ENCODE measurements around the gene RUNX3.

Gene RUNX3

GRCh38 chr1:24878045-24878444 is 52.0 kb downstream of the RUNX3 start:
- DNase-seq: no peak

GRCh38 chr1:24875991-24876506 is 54.0 kb downstream of the RUNX3 start:
- no peak for DNase-seq

DNA sequence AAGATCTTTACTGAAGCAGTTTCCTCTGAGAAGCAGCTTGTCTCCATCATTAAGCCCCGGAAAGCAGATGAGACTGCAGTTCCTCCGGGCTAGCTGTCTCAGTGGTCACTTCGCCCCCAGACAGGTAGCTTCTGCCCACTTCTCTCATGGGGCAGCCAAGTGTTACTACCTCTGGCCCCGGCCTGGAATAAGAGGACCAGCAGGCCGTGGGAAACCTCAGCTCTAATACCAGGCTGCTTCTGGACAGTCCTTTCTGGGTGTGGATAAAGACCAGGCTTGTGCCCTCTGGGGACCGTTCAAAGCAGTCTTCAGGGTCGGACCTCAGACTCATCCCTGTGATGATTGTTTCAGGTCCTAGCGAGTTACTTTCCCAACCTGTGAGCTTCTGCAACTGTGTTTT is 54.8 kb downstream of the RUNX3 start:
- DNase-seq: no peak

GRCh38 chr1:24874611-24875234 is 55.4 kb downstream of the RUNX3 start:
- no peak for DNase-seq

GRCh38 chr1:24874056-24874455 is 56.0 kb downstream of the RUNX3 start:
- no peak for DNase-seq

DNA sequence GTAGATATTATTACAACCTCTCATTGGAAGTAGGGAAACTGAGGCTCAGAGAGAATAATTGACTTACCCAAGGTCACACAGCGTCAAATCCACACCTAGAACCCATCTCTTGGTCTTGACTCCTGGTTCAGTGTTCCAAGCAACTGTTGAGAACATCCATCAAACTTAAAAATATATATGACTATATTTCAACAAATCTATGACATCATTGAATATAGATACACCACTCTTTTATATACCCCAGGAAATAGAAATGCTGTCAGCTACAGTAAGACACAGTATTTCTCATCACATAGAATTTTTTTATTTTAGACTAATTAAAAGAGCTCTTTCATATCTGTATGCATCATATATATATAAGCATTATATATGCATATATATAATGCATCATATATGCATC is 56.9 kb downstream of the RUNX3 start:
- DNase-seq: no peak

DNA sequence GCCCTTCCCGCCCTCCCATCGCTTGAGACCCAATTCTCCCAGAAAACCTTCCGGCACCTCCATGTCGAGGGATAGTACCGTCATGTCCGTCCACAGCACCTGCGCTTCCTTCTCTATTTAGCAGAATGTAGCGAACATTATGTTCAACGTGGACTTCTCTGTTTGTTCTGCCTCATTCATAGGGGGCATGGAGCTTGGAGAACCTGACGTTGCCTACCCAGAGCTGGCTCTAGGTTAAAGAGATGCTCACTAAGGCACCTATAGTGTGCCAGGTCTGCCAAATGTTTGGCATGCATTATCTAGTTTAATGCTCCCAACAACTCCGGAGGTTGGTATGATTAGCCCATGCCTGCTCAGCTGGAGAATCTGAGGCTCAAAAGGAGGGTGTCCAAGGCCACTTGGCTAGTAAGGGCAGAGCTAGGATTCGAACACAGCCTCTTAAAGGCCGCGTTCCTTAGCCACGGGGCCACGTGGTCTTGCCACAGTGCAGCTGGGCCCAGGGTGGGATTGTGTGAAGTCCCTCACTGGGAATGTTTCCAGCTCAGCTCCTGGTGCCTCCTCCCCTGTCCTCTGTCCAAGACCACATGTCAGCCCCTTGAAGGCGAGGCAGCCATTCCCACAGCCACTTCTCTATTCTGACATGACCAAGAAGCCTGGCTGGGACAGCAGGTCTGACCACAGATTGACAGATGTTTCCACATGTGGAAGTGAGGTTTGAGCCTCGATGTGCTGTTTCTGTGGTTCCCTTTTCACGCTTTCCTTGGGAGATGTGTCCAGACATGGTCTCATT is 57.8 kb downstream of the RUNX3 start:
- DNase-seq: no peak

- no peak for DNase-seq
Observed at GRCh38 chr1:24871306-24871901, 58.7 kb downstream of the RUNX3 start.

DNA sequence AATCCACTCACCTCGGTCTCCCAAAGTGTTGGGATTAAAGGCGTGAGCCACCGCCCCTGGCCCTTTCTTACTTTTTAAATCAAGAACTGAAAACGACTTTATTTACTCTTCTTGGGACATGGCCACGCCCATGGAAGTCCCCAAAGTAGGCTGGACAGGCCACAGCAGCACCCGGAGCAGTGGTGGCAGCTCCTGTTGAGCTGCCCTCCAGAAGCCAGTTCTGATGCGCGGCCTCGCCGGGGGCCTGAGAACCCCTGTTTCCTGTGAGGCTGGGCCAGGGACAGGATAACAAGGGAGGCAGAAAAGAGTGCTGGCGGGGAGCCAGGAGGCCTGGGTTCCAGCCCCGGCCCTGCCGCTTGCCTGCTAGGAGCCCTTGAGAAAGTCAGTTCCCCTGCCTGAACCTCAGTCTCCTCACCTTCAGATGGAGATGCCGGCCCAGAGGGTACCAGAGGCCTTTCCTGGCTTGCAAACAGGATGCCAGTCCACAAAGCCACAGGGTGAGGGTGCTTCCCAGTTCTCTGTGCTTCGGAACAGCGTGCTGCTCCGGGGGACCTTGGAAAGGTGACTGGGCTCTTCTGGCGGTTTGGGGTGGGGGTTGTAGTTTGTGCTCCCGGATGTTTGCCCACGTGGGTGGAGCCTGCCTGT is 59.4 kb downstream of the RUNX3 start:
- no peak for DNase-seq

DNA sequence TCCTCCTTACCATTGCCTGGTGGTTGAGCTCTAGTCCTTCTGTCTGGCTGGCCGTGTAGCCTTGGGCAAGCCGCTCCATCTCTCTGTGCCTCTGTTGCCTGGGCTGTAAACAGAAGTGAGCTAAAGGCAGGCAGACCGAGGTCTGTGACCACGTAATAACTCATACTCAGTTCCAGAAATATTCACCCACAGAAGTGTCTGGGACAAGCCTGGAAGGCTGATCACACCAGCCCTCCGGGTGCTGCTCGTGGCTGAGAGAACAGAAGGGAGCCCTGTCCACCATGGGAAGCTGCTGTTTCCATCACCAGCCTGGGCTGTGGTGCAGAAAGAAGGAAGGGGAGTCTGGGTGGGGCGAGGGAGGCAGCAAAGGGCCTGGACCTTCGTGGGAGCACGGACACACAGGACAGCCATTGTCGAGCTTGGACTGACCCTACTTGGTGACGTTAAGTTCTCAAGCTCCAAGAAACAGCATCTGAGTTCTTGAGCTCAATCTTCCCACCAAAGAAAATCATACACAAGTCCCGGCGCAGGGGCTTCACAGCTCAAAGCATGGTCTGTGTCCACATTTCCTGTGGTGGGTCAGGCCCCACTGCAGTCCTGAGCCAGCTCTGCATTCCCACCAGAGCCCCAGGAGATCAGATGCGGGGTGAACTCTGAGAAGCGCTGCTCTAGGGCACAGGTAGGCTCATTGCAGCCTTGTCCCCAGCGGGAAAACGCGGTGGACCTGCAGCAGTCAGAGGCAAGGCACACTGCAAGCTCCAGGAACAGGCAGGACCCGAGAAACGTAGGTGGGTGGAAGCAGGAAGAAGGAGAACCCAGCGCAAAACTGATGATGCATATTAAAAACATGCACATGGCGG is 61.8 kb downstream of the RUNX3 start:
- no peak for DNase-seq

GRCh38 chr1:24867084-24867870 is 62.8 kb downstream of the RUNX3 start:
- no peak for DNase-seq

- DNase-seq: no peak
Observed at GRCh38 chr1:24866211-24867083, 63.6 kb downstream of the RUNX3 start.

DNA sequence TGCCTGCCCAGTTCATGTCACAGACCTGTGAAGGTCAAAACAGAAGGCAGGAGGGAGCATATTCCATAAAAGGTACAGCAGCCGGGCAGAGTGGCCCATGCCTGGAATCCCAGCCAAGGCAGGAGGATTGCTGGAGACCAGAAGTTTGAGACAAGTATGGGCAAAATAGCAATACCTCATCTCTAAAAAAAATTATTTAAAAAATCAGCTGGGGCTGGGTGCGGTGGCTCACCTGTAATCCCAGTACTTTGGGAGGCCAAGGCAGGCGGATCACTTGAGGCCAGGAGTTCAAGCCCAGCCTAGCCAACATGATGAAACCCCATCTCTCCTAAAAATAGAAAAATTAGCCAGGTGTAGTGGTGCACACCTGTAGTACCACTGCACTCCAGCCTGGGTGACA is 64.5 kb downstream of the RUNX3 start:
- DNase-seq: no peak

DNA sequence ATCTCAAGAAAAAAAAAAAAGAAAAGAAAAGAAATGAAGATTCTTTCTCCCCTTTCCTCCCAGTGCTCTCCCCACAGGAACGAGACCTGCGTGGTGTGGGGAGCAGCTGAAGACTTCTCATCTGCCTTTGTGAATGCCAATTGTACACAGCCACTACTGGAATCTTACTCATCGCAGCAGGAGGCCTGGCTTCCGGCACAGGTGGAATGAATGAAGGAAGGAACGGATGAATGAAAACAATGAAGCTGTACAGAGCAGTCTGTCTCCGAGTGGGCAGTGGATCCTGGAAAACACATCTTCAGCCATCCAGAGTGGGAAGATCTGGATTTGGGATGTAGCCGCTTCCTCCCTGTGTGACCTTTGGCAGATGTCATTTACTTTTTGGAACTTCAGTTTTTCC is 64.9 kb downstream of the RUNX3 start:
- no peak for DNase-seq

DNA sequence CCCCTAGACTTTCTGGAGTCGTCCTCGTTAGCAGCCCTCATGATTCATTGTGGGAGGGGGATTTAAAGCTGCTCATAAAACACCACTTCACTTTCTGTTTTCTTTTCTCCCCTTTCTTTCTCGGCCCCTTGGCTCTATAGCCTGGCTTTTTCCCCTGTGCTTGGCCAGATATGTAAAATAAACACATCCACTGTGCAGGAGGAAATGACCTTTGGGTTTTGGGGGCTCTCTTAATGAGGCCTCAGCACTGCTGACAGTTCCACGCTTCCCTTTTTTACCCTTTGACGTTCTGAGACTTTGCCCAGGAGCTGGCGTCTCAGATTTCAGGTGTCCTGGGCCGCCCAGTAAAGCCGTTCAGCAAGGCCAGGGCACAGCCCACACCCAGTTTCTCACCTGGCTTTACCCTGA is 65.7 kb downstream of the RUNX3 start:
- no peak for DNase-seq

DNA sequence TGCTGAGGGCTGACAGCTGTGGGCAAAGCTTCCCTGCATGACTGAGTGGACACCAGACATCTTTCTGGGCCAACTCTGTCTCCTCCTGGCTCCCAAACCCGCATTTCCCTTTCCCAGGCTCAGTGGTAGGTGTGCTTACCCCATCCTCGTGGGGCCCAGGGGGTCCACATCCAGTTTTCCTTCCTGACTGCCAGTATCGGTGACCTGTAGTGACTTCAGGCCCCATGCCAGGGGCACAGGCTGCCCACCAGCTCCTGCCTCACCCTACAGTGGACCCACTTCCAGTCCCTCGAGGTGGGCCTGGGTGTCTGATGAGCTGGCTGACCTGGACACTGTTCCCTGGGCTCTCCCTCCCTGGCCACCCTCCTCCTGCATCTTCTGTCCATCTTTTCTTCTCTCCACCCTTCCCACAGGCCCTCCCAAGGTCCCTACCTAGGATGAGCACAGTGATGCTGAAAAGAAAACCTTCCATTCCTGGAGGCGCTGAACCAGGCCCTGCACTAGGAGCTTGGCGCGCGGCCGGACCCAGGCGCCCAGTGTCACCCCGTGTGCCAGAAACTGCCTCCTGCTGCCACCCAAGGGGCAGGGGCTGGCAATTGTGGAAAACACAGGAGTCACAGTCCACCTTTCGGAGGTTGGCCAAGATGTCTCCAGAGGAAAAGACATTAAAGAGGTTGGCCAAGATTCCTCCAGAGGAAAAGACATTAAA is 67.1 kb downstream of the RUNX3 start:
- no peak for DNase-seq

- DNase-seq: no peak
Observed at GRCh38 chr1:24861821-24862727, 68.0 kb downstream of the RUNX3 start.

DNA sequence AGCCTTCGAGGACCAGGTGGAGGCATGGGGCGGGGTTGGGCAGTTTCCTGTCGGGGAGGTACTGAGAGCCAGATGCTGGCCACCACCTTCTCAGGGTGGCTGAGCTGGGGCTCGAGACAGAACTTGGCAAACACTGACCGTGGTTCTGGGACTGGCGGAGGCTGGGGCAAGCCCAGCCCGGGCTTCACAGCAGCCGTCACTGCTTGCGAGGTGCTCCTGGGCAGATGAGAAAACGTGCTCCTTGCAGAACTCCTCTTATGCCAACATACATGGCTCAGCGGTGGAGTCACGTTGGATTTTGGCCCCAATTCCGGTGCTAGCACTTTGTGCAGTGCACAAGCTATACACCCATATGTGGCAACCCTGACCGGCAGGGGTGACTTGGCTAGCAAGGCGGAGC is 69.2 kb downstream of the RUNX3 start:
- no peak for DNase-seq

Measured in DMS153 (cell line).